Natural killer cell (primary cell): Measurements from ENCODE around the gene COL23A1. TPM values are rescaled to one million over a fixed set of nuclear protein-coding genes. Genes with fewer than 3 reads are reported as not detected.

Experiments
- ATAC-seq, 3 donors: fragments of 150-1000 bp in 2 of 3; fragments of 200-7000 bp in 1 of 3; cut with Tn5 transposase; 1 replicate in 1 of 3; 2 replicates in 2 of 3; pipeline ENCODE4 v1.10.0; 2021; ENCODE audit warnings: mild to moderate bottlenecking in 2 of 3, moderate library complexity in 2 of 3
- DNase-seq, 2 donors: peaks; one replicate each; pipeline versions ENCODE4 v3.0.0 to v3.0.0-alpha.2; 2013 to 2021; ENCODE audit warnings: mixed read lengths in 1 of 2
- H3K27ac ChIP-seq: one replicate; pipeline ENCODE4 v1.5.1; 2013; ENCODE audit warnings: mild to moderate bottlenecking, low read length
- H3K27me3 ChIP-seq: one replicate; pipeline ENCODE4 v1.6.1; 2013; ENCODE audit warnings: low read length; ENCODE audit not compliant: control insufficient read depth, insufficient read depth
- H3K36me3 ChIP-seq: one replicate; pipeline ENCODE4 v1.6.1; 2013; ENCODE audit warnings: low read length; ENCODE audit not compliant: control insufficient read depth, insufficient read depth
- H3K4me1 ChIP-seq: one replicate; pipeline ENCODE4 v1.6.1; 2013; ENCODE audit warnings: low read length; ENCODE audit not compliant: control insufficient read depth, insufficient read depth
- H3K4me3 ChIP-seq: one replicate; pipeline ENCODE4 v1.5.1; 2013; ENCODE audit warnings: low read length
- H3K9me3 ChIP-seq: one replicate; pipeline ENCODE4 v1.6.1; 2013; ENCODE audit warnings: low read length; ENCODE audit not compliant: control insufficient read depth, insufficient read depth
- H3K27ac Mint-ChIP-seq, 2 donors: one replicate each; pipeline ENCODE4 v1.8.0; 2022; ENCODE audit warnings: mild to moderate bottlenecking in 2 of 2, mixed read lengths in 2 of 2, moderate library complexity in 1 of 2
- H3K27me3 Mint-ChIP-seq, 2 donors: one replicate each; pipeline ENCODE4 v1.8.0; 2022; ENCODE audit warnings: low read depth in 2 of 2, mixed read lengths in 2 of 2
- H3K36me3 Mint-ChIP-seq: one replicate; pipeline ENCODE4 v1.8.0; 2022; ENCODE audit warnings: mixed read lengths
- H3K4me1 Mint-ChIP-seq, 2 donors: one replicate each; pipeline ENCODE4 v1.8.0; 2022; ENCODE audit warnings: mixed read lengths in 2 of 2
- H3K4me3 Mint-ChIP-seq: one replicate; pipeline ENCODE4 v1.8.0; 2022; ENCODE audit warnings: mild to moderate bottlenecking, moderate library complexity, mixed read lengths
- H3K9me3 Mint-ChIP-seq, 2 donors: one replicate each; pipeline ENCODE4 v1.8.0; 2022; ENCODE audit warnings: mixed read lengths in 2 of 2
- CTCF ChIP-seq: fragments of 200-600 bp; IDR thresholded peaks from one replicate; pipeline ENCODE4 v1.8.0; 2022; ENCODE audit warnings: antibody characterized with exemption
- WGBS: methylation state at CpG from one replicate; pipeline ENCODE4 v1.1.7; 2013; ENCODE audit warnings: missing lambda C conversion rate; ENCODE audit not compliant: insufficient coverage; 5-methylcytosine and 5-hydroxymethylcytosine counted together
- intact Hi-C: fragments of 100-400 bp; cut with micrococcal nuclease; formaldehyde crosslinking; loops from one replicate; pipeline ENCODE4 v1.14.2; 2022
- total RNA-seq, 4 donors: library from RNA; stranded (reverse); fragments of 120-200 nt in 1 of 4; gene quantifications; one replicate each; pipeline versions ENCODE4 v1.2.3 to v1.2.4, GENCODE V29; 2013 to 2022

The COL23A1 gene
- total RNA-seq, 3 donors from 2014 or later (not counting 1 experiment from before 2014, with no cell fraction given): 0.15 TPM; not detected in 2

- Mint-ChIP-seq H3K27me3 (peaks cover 0 to 8% of the 10 kb centered on the region in 2 donors), H3K4me3 (no peak overlapping the region), H3K36me3 (no peaks in the 10 kb centered on the region), H3K9me3 (no peaks in the 10 kb centered on the region), H3K4me1 (no peaks in the 10 kb centered on the region), H3K27ac (no peak overlapping the region)
- no peak for TF ChIP-seq CTCF
- ATAC-seq: no peak
- intact Hi-C loops: no loop called here
- H3K4me3 ChIP-seq: no peak overlapping the region
- 78% methylated on average over 17 of the region's 17 CpGs for WGBS
- DNase-seq: no peak
- no peaks in the 10 kb centered on the region for H3K4me1 ChIP-seq
- H3K27me3 ChIP-seq: no peaks in the 10 kb centered on the region
- H3K9me3 ChIP-seq: no peaks in the 10 kb centered on the region
- no peak overlapping the region for H3K27ac ChIP-seq
- no peaks in the 10 kb centered on the region for H3K36me3 ChIP-seq
Measured at GRCh38 chr5:178434851-178435250, 155.3 kb downstream of the COL23A1 start.

DNA sequence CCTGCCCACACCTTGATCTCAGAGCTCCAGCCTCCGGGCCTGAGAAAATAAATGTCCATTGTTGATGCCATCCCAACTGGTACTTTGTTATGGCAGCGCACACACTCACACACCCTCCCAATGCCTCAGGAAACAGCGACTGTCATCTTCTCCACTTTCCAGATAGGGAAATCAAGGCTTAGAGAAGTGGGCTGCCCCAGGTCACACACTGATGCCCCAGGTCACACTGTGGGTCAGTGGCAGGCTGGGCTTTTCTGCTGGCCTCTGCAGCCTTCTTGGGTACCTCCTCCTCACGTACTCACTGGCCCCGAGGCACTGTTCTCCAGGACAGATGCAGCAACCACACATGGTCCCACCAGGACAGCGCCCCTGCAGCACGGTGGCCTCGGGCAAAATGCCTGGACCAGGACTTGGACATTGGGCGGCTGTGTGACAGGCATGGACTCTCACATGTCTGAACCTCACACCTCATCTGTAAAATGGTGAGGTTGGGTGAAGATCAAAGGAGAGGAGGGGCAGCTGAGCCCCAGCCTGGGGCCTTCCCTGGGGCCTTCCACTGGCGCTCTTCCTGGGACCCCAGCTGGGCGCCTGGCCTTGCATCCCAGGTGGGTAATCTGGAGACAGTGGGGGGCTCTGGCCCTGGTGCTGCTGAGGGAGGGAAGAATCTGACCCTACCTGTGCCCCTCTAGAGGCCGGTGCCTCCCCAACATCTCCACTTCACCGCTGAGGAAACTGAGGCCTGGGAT lies 156.0 kb downstream of the COL23A1 start:
- 90% methylated on average over 12 of the region's 13 CpGs for WGBS
- no peak overlapping the region for H3K4me3 Mint-ChIP-seq
- no peaks in the 10 kb centered on the region for H3K9me3 Mint-ChIP-seq
- no peaks in the 10 kb centered on the region for H3K4me1 Mint-ChIP-seq
- Histone ChIP-seq H3K4me1 (no peaks in the 10 kb centered on the region), H3K9me3 (no peaks in the 10 kb centered on the region), H3K27me3 (no peaks in the 10 kb centered on the region), H3K27ac (no peak overlapping the region), H3K4me3 (no peak overlapping the region), H3K36me3 (no peaks in the 10 kb centered on the region)
- ATAC-seq: no peak
- peaks cover 0 to 4% of the 10 kb centered on the region in 2 donors for H3K27me3 Mint-ChIP-seq
- H3K27ac Mint-ChIP-seq: no peak overlapping the region
- intact Hi-C loops: no loop called here
- TF ChIP-seq CTCF: no peak
- DNase-seq: no peak
- no peaks in the 10 kb centered on the region for H3K36me3 Mint-ChIP-seq

DNA sequence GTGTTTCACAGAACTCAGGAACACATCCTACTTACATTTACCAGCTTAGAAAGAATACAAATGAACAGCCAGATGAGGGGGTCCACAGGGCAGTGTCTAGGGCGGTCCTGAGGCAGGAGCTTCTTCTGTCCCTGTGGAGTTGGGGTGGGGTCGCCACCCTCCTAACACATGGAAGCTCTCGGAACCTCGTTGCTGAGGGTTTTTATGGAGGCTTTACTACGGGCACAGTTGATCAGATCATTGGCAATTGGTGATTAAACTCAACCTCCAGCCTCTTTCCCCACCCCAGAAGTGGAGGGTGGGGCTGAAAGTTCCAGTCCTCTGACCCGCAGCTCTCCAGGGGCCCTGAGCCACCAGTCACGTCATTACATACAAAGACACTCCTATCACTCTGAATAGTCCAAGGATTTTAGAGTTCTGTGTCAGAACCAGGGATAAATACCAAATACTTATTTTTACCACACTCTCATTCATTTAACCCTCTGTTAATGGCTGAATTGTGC lies 156.9 kb downstream of the COL23A1 start:
- no peak overlapping the region for H3K27ac Mint-ChIP-seq
- no peak overlapping the region for H3K4me3 ChIP-seq
- no peak for TF ChIP-seq CTCF
- H3K4me1 Mint-ChIP-seq: no peaks in the 10 kb centered on the region
- no peaks in the 10 kb centered on the region for H3K4me1 ChIP-seq
- H3K9me3 ChIP-seq: no peaks in the 10 kb centered on the region
- no peaks in the 10 kb centered on the region for H3K36me3 ChIP-seq
- H3K4me3 Mint-ChIP-seq: no peak overlapping the region
- DNase-seq (no peak), ATAC-seq (no peak)
- H3K9me3 Mint-ChIP-seq: no peaks in the 10 kb centered on the region
- H3K27ac ChIP-seq: no peak overlapping the region
- intact Hi-C loops: no loop called here
- peaks cover 0 to 4% of the 10 kb centered on the region in 2 donors for H3K27me3 Mint-ChIP-seq
- H3K36me3 Mint-ChIP-seq: no peaks in the 10 kb centered on the region
- H3K27me3 ChIP-seq: no peaks in the 10 kb centered on the region
- 88% methylated on average over 4 of the region's 7 CpGs for WGBS
